Measurements from ENCODE around the gene SNAP47.

The SNAP47 gene

GRCh38 chr1:227798078-227798802 lies 63.0 kb downstream of the SNAP47 start:
- DNase-seq (ENCODE audit: low read depth), result no peak

- DNase-seq (ENCODE audit: low read depth), result no peak
Observed at GRCh38 chr1:227799756-227800155, 64.5 kb downstream of the SNAP47 start.

- DNase-seq (ENCODE audit: low read depth), result no peak
Observed at GRCh38 chr1:227803933-227804332, 68.7 kb downstream of the SNAP47 start.

GRCh38 chr1:227805606-227806197 lies 70.5 kb downstream of the SNAP47 start:
- DNase-seq (ENCODE audit: low read depth), result no peak

GRCh38 chr1:227808566-227808965 lies 73.3 kb downstream of the SNAP47 start:
- DNase-seq (ENCODE audit: low read depth), result no peak

- no peak for DNase-seq (ENCODE audit: low read depth)
Observed at GRCh38 chr1:227809026-227809425, 73.8 kb downstream of the SNAP47 start.

GRCh38 chr1:227813962-227814361 lies 78.7 kb downstream of the SNAP47 start:
- no peak for DNase-seq (ENCODE audit: low read depth)

- DNase-seq (ENCODE audit: low read depth), result no peak
Observed at GRCh38 chr1:227815468-227816409, 80.5 kb downstream of the SNAP47 start, which contains the start of gene PRSS38. TSS of gene PRSS38 (plus strand) at chr1:227815675. CDS start at chr1:227815717, 42 bp downstream.

- no peak for DNase-seq (ENCODE audit: low read depth)
Observed at GRCh38 chr1:227816750-227817446, 81.7 kb downstream of the SNAP47 start.

- DNase-seq (ENCODE audit: low read depth), result no peak
Observed at GRCh38 chr1:227823537-227823936, 88.3 kb downstream of the SNAP47 start.

- DNase-seq (ENCODE audit: low read depth), result no peak
Observed at GRCh38 chr1:227824204-227824603, 89.0 kb downstream of the SNAP47 start.

- no peak for DNase-seq (ENCODE audit: low read depth)
Observed at GRCh38 chr1:227828786-227829185, 93.6 kb downstream of the SNAP47 start.
